Stimulated activated naive CD4-positive, alpha-beta T cell (primary cell): ENCODE data around the gene DTX3.
"Not testable (repeated sequence)": the region's sequence is repeated elsewhere in the genome, so short reads cannot be mapped to it uniquely, and the experiment has no call there.

Experiments
- DNase-seq, 6 experiments: peaks; one replicate each; lab custom pipeline; 2025; lab: John Stamatoyannopoulos, UW

Gene DTX3

GRCh38 chr12:57632073-57632957, 27.7 kb downstream of the DTX3 start:
- DNase-seq: peak in 2 of 6 experiments; percentile 15 to 29

GRCh38 chr12:57632958-57633840, 28.6 kb downstream of the DTX3 start, which contains the start of gene B4GALNT1:
B4GALNT1 (minus strand) TSS chr12:57633201; CDS start chr12:57632132, 1,069 bp downstream.
- peak; percentile 14 to 63 (median 45) for DNase-seq

- not testable (repeated sequence) for DNase-seq
Observed at GRCh38 chr12:57636731-57637130, 32.1 kb downstream of the DTX3 start.

- DNase-seq: no peak
Observed at GRCh38 chr12:57637364-57637763, 32.7 kb downstream of the DTX3 start.

GRCh38 chr12:57638096-57638495, 33.5 kb downstream of the DTX3 start:
- no peak for DNase-seq

DNA sequence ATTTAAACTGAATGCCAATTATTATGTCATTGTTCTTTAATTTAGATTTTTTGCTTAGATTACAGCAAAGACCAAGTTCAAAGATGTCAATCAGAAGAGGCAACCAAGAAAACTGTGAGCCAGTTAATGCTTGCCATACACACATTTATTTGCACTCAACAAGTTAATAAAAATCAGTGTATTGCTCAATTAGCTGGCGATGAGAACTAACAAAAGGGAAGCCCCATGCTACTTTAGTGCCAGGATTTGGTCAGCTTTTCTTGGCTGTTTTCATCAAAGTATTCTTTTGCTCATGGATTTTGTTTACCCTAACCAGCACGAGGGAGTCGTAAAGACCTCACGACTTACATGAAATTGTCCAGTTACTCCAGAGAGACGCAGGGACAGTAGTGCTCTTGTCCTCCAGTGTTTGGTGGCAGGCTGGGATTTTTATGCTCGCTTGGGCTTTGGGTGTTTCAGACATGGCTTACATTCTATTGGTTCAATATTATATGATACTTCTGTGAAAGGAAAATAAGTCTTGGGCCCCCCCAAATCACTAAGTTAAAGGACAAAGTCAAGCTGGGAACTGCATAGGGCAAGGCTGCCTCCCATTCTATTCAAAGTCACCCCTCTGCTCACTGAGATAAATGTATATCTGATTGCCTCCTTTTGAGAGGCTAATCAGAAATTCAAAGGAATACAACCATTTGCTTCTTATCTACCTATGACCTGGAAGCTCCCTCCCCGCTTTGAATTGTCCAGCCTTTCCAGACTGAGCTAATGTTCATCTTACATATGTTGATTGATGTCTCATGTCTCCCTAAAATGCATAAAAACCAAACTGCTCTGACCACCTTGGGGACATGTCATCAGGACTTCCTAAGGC, 35.8 kb downstream of the DTX3 start:
- no peak for DNase-seq

GRCh38 chr12:57641699-57642442, 37.2 kb downstream of the DTX3 start:
- no peak for DNase-seq

GRCh38 chr12:57645990-57646658, 41.5 kb downstream of the DTX3 start:
- DNase-seq: not testable (repeated sequence)

DNA sequence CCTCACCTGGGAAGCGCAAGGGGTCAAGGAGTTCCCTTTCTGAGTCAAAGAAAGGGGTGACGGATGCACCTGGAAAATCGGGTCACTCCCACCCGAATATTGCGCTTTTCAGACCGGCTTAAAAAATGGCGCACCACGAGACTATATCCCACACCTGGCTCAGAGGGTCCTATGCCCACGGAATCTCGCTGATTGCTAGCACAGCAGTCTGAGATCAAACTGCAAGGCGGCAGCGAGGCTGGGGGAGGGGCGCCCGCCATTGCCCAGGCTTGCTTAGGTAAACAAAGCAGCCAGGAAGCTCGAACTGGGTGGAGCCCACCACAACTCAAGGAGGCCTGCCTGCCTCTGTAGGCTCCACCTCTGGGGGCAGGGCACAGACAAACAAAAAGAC, 42.0 kb downstream of the DTX3 start:
- not testable (repeated sequence) for DNase-seq

DNA sequence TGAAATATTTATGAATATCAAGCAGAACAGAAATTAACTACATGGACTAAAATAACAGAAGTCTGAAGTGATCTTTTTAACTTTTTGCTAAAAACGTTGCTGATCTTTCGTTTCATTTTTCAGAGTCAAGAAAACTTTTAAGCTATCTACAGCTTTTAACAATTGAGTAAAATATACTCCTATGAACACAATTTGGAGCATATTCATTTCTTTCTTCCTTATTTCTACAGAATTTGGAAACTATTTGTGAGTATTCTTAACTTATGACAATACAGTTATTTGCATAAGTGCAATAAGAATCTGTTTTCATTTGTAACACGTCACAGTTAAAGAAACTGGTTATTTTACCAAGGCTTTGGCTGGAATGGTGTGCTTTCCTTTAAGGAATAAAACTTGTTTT, 49.4 kb downstream of the DTX3 start:
- DNase-seq: no peak

DNA sequence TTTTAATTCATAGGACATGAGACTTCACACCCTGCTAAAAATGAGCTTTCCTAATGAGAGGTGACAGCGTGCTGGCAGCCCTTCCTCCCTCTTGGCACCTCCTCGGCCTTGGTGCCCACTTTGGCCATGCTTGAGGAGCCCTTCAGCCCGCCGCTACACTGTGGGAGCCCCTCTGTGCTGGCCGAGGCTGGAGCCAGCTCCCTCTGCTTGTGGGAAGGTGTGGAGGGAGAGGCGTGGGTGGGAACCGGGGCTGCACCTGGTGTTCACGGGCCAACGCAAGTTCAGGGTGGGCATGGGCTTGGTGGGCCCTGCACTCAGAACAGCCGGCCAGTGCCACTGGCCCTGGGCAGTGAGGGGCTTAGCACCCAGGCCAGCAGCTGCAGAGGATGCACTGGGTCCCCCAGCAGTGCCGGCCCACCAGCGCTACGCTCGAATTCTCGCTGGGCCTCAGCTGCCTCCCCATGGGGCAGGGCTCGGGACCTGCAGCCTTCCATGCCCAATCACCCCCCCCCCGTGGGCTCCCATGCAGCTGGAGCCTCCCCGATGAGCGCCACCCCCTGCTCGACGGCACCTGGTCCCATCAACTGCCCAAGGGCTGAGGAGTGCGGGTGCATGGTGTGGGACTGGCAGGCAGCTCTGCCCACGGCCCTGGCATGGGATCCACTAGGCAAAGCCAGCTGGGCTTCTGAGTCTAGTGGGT, 51.1 kb downstream of the DTX3 start:
- DNase-seq: no peak

DNA sequence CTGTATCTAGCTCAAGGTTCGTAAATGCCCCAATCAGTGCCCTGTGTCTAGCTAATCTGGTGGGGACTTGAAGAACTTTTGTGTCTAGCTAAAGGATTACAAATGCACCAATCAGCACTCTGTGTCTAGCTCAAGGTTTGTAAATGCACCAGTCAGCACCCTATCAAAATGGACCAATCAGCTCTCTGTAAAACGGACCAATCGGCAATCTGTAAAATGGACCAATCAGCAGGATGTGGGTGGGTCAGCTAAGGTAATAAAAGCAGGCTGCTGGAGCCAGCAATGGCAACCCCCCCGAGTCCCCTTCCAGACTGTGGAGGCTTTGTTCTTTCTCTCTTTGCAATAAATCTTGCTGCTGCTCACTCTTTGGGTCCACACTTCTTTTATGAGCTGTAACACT, 51.8 kb downstream of the DTX3 start:
- not testable (repeated sequence) for DNase-seq

GRCh38 chr12:57657744-57658143, 53.1 kb downstream of the DTX3 start:
- no peak for DNase-seq

DNA sequence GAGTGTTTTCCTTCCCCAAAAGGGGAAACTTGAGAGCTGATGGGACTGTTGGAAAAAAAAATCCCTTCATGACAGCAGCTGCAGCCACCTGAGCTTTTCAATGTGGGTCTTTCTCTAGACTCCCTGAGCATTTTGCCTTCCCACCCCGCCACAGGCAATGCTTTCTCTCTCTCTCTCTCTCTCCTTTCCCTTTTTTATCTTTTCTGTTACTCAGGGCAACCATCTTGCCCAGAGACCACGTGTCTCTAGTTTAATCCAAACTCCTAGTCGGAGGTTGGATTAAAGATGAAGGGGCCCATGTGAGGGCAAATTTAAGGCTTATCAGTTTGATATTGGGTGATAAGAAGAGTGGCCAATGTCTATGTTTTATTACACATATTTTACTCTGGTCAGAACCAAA, 54.3 kb downstream of the DTX3 start:
- DNase-seq: no peak
